Neural progenitor cell (in vitro differentiated cells): ENCODE results near the gene TSEN34. TPM values are rescaled to one million over a fixed set of nuclear protein-coding genes. Genes with fewer than 3 reads are reported as not detected.

Experiments used
- DNase-seq: peaks from one replicate; pipeline ENCODE4 v3.0.0-alpha.2; 2016; ENCODE audit warnings: low spot score
- H2AFZ ChIP-seq: fragments of 200-600 bp; sonication (generic); replicated peaks from 2 replicates; pipeline ENCODE4 v1.6.1; 2016; ENCODE audit warnings: antibody characterized with exemption
- H3F3A ChIP-seq: fragments of 200-600 bp; sonication (generic); 2 replicates; pipeline ENCODE4 v1.6.1; 2016; ENCODE audit warnings: antibody characterized with exemption, low read depth
- H3K27ac ChIP-seq: fragments of 200-600 bp; sonication (generic); 2 replicates; pipeline ENCODE4 v1.5.1; 2016; ENCODE audit warnings: mild to moderate bottlenecking
- H3K27me3 ChIP-seq: fragments of 200-600 bp; sonication (generic); 2 replicates; pipeline ENCODE4 v1.6.1; 2016; ENCODE audit warnings: mild to moderate bottlenecking, moderate library complexity
- H3K36me3 ChIP-seq: fragments of 200-600 bp; sonication (generic); 2 replicates; pipeline ENCODE4 v1.5.1; 2016
- H3K4me1 ChIP-seq: fragments of 200-600 bp; sonication (generic); 2 replicates; pipeline ENCODE4 v1.6.1; 2016; ENCODE audit warnings: mixed run types
- H3K4me2 ChIP-seq: fragments of 200-600 bp; sonication (generic); 2 replicates; pipeline ENCODE4 v1.6.1; 2016
- H3K4me3 ChIP-seq: fragments of 200-600 bp; sonication (generic); 2 replicates; pipeline ENCODE4 v1.5.1; 2016
- H3K79me2 ChIP-seq: fragments of 200-600 bp; sonication (generic); 2 replicates; pipeline ENCODE4 v1.6.1; 2016; ENCODE audit warnings: low read depth
- H3K9ac ChIP-seq: fragments of 200-600 bp; sonication (generic); 2 replicates; pipeline ENCODE4 v1.6.1; 2016
- H3K9me3 ChIP-seq: fragments of 200-600 bp; sonication (generic); 2 replicates; pipeline ENCODE4 v1.5.1; 2016; ENCODE audit warnings: low read depth
- H4K20me1 ChIP-seq: fragments of 200-600 bp; sonication (generic); 2 replicates; pipeline ENCODE4 v1.6.1; 2016; ENCODE audit warnings: low read depth
- H3K27ac Mint-ChIP-seq: 3 replicates; pipeline ENCODE4 v1.8.0; 2021; ENCODE audit warnings: mixed read lengths
- H3K27me3 Mint-ChIP-seq: 2 replicates; pipeline ENCODE4 v1.8.0; 2022; ENCODE audit warnings: low read depth, mild to moderate bottlenecking, inconsistent platforms, moderate library complexity, mixed read lengths; ENCODE audit not compliant: insufficient read depth
- H3K36me3 Mint-ChIP-seq: 3 replicates; pipeline ENCODE4 v1.8.0; 2021; ENCODE audit warnings: mixed read lengths
- H3K4me1 Mint-ChIP-seq: 3 replicates; pipeline ENCODE4 v1.8.0; 2021; ENCODE audit warnings: mixed read lengths
- H3K4me3 Mint-ChIP-seq: 3 replicates; pipeline ENCODE4 v1.8.0; 2021; ENCODE audit warnings: mild to moderate bottlenecking, moderate library complexity, mixed read lengths
- H3K9me3 Mint-ChIP-seq: 3 replicates; pipeline ENCODE4 v1.8.0; 2020; ENCODE audit warnings: mixed read lengths
- EZH2 ChIP-seq: fragments of 200-600 bp; sonication (generic); IDR thresholded peaks from 2 replicates; pipeline ENCODE4 v1.6.1; 2017; ENCODE audit warnings: antibody characterized with exemption, mild to moderate bottlenecking, moderate library complexity
- EZH2phosphoT487 ChIP-seq: fragments of 200-600 bp; sonication (generic); IDR thresholded peaks from 2 replicates; pipeline ENCODE4 v1.6.1; 2017; ENCODE audit warnings: antibody characterized with exemption
- total RNA-seq: library from RNA; depleted of rRNA; stranded (reverse); fragments of >200 nt; gene quantifications from 2 replicates; pipeline ENCODE4 v1.2.3, GENCODE V29; 2015; ENCODE audit warnings: low replicate concordance
- TF ChIP-seq, protein P1 (sequence below): fragments of 200-600 bp; sonication (generic); IDR thresholded peaks from 2 replicates; pipeline ENCODE4 v1.5.1; 2017; ENCODE audit warnings: antibody characterized with exemption, mild to moderate bottlenecking

The TSEN34 gene
- total RNA-seq, 1 donor from 2014 or later = 10.3 TPM

DNA sequence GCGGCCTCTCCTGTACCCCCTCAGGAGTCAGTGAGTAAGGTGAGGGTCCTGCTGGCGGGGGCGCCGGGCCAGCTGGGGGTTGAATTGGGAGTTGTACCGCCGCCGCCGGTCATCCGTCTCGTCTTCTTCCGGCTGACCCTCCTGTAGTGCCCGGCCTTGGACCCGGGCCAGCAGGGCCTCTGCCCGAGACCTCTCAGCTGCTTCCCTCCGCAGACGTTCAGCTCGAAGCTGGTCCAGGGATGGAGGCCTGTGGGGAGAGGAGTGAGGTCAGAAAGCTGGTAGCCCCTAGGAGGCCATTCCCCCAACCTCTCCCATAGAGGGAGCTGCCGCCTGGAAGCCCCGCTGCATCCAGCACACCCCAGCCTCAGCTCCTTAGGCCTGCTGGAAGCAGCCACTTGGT, 35.4 kb upstream of the TSEN34 start:
- H3F3A ChIP-seq = peaks cover 50% of the 10 kb centered on the region
- H3K27ac ChIP-seq = no peak overlapping the region
- Mint-ChIP-seq H3K27ac (no peak overlapping the region), H3K27me3 (peaks cover 10% of the 10 kb centered on the region), H3K4me3 (no peak overlapping the region), H3K36me3 (peaks cover 21% of the 10 kb centered on the region), H3K4me1 (peaks cover 13% of the 10 kb centered on the region), H3K9me3 (peaks cover 4% of the 10 kb centered on the region)
- H3K27me3 ChIP-seq = no peaks in the 10 kb centered on the region
- no peaks in the 10 kb centered on the region for H3K9me3 ChIP-seq
- peaks cover 4% of the 10 kb centered on the region for H3K4me1 ChIP-seq
- peaks cover 9% of the 10 kb centered on the region for H3K79me2 ChIP-seq
- H3K9ac ChIP-seq = no peak overlapping the region
- H2AFZ ChIP-seq = no peak overlapping the region
- peaks cover 24% of the 10 kb centered on the region for H4K20me1 ChIP-seq
- H3K36me3 ChIP-seq = no peaks in the 10 kb centered on the region
- DNase-seq = no peak
- TF ChIP-seq, protein P1, sequence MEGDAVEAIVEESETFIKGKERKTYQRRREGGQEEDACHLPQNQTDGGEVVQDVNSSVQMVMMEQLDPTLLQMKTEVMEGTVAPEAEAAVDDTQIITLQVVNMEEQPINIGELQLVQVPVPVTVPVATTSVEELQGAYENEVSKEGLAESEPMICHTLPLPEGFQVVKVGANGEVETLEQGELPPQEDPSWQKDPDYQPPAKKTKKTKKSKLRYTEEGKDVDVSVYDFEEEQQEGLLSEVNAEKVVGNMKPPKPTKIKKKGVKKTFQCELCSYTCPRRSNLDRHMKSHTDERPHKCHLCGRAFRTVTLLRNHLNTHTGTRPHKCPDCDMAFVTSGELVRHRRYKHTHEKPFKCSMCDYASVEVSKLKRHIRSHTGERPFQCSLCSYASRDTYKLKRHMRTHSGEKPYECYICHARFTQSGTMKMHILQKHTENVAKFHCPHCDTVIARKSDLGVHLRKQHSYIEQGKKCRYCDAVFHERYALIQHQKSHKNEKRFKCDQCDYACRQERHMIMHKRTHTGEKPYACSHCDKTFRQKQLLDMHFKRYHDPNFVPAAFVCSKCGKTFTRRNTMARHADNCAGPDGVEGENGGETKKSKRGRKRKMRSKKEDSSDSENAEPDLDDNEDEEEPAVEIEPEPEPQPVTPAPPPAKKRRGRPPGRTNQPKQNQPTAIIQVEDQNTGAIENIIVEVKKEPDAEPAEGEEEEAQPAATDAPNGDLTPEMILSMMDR = no peak
- TF ChIP-seq EZH2 (no peak), EZH2phosphoT487 (no peak)
- H3K4me2 ChIP-seq = no peak overlapping the region
- H3K4me3 ChIP-seq = no peak overlapping the region

DNA sequence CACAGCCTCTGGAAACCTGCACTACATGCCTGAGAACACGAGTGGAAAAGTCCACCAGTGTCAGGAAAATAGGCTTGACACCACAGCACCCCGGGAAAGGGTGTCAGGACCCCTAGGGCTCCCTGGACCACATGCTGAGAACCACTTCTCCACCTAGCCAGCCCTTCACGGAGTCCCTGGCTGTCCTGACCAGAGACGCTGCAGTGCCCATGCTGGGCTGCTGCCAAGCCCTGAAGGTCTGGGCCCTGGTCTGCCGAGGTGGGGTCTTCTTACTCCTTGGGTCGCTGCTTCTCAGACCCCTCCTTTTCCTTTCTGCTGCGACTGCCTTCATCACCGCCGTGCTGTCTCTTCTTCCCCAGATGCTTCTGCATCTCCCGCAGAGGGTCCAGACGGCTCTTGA, 34.6 kb upstream of the TSEN34 start:
- Histone ChIP-seq H3K4me3 (no peak overlapping the region), H3K79me2 (peaks cover 9% of the 10 kb centered on the region), H4K20me1 (peaks cover 24% of the 10 kb centered on the region), H3K27ac (no peak overlapping the region), H3K4me1 (peaks cover 4% of the 10 kb centered on the region), H3K27me3 (no peaks in the 10 kb centered on the region), H3K9ac (no peak overlapping the region), H3K4me2 (no peak overlapping the region), H3K9me3 (no peaks in the 10 kb centered on the region), H2AFZ (no peak overlapping the region), H3K36me3 (no peaks in the 10 kb centered on the region), H3F3A (peaks cover 50% of the 10 kb centered on the region)
- peaks cover 4% of the 10 kb centered on the region for H3K9me3 Mint-ChIP-seq
- peaks cover 16% of the 10 kb centered on the region for H3K36me3 Mint-ChIP-seq
- TF ChIP-seq EZH2phosphoT487 = no peak
- TF ChIP-seq, protein P1 = no peak
- no peak for TF ChIP-seq EZH2
- H3K27me3 Mint-ChIP-seq = peaks cover 11% of the 10 kb centered on the region
- peaks cover 17% of the 10 kb centered on the region for H3K4me1 Mint-ChIP-seq
- no peak overlapping the region for H3K4me3 Mint-ChIP-seq
- no peak for DNase-seq
- no peak overlapping the region for H3K27ac Mint-ChIP-seq

DNA sequence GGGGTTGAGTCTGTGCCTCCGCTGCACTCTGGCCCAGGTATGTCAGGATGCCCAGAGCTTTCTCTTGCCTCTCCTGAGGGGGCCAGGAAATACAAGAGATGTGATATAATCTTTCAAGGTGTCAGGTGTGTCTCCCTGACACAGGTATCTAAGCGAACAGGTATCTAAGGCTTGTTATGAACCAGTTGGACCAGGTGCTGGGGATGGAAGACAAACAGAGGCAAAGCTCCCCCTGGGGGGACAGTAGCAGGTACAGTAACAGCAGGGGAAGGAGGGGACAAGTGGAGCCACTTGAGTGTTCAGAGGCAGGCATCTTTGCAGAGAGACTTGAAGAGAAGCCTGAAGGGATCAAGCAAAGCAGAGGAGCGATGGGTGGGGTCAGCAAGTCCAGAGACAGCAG, 34.2 kb upstream of the TSEN34 start:
- H3K27me3 ChIP-seq = peaks cover 1% of the 10 kb centered on the region
- H4K20me1 ChIP-seq = peaks cover 21% of the 10 kb centered on the region
- peaks cover 4% of the 10 kb centered on the region for H3K4me1 ChIP-seq
- H3K36me3 ChIP-seq = no peaks in the 10 kb centered on the region
- no peak overlapping the region for H3K4me2 ChIP-seq
- TF ChIP-seq EZH2phosphoT487 = no peak
- TF ChIP-seq, protein P1 = no peak
- no peak for TF ChIP-seq EZH2
- Mint-ChIP-seq H3K27me3 (peaks cover 11% of the 10 kb centered on the region), H3K9me3 (peaks cover 6% of the 10 kb centered on the region), H3K4me3 (peak overlapping the region; percentile 73), H3K27ac (no peak overlapping the region), H3K4me1 (peaks cover 20% of the 10 kb centered on the region), H3K36me3 (peaks cover 14% of the 10 kb centered on the region)
- H2AFZ ChIP-seq = no peak overlapping the region
- peaks cover 9% of the 10 kb centered on the region for H3K79me2 ChIP-seq
- no peak for DNase-seq
- no peak overlapping the region for H3K27ac ChIP-seq
- peaks cover 50% of the 10 kb centered on the region for H3F3A ChIP-seq
- no peaks in the 10 kb centered on the region for H3K9me3 ChIP-seq
- no peak overlapping the region for H3K9ac ChIP-seq
- no peak overlapping the region for H3K4me3 ChIP-seq
